ENCODE results near the gene GPR39.

Gene GPR39

DNA sequence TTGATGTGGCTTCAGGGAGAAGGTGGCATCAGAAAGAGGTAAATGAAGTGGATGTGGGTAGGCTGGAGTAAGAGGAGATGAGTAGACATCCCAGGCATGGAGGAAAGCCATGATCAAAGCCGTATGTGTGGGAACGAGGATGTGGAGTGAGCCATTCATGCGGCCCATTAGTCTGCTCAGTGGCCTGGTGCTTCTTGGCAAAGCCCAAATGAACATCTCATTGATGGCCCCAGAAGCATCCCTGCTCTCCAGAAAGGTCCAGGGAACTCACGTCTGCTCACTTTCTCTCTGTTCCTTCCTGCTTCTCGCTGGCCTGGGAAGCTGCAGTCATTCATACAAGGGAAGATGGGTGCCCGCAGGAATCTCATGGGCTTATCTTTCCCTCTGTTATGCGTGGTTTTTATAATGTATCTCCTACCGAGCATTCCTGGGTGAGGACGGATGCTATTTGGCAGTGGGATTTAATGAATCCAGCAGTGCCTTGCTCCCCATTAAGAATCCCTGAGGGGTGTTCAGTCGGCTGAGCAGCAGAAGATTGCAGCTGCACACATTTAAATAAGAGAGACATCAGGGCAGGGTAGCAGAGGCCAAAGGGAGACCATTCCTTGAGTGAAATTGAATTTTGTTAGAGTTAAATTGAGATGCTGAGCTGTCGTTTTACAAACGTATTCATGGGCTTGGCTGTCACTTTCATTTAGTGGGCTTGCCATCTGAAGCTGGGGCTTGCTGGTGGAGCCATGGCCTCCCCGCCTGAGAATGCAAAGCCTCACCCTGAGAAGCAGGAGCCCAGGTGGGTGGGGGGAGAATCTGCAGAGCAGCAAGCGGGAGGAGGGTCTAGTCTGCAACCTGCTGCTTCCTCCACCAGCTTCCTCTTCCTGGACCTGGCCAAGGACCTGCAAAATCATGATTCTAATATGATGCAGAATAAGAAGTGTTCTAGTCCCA lies 188.9 kb downstream of the GPR39 start:
- DNase-seq (ENCODE audit: low spot score) = no peak

DNA sequence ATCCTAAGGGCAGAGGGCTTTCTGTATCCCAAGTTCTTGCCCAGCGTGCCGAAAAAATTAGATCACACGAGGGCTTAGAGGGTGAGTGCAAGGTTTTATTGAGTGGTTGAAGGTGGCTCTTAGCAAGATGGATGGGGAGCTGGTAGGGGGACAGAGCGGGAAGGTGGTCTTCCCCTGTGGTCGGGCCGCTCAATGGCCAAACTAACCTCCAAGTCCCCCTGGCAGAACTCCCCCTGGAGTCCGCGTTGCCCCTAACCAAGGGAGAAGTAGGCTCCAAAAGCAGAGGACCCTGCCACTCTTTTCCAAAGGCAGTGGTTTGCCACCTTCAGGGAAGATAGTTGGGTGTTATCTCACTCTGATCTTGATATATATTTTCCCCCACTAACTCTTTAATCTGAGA lies 190.0 kb downstream of the GPR39 start:
- no peak for DNase-seq (ENCODE audit: low spot score)

DNA sequence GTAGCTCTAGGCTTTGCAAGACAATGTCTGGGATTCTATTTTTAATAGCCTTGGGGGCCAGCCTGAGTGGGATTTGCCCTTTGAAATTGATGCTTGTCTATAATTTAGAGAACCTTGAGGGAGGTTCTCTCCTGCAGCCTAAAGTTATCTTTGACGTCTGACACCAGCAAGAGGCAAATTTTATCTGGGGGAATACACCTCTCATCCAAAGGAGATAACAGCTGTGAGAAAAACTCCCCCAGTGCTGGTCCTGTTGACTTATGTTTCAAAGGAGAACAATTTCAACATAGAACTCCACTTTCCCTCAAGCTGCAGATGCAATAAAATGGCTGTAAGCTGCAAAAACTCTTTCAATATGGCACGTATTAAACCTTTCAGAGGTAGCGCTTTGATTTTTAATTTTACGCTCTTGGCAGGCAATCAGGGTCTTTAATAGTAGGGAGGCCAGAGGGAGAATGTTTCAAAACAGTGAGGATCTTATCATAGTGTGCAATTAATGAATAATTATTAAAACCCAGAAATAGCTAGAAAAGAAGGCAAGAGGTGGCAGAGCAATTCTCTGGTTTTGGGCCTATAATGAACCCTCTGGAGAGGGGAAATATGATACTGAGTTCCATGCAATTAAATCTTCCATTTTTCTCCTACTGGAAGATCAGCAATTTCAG lies 191.0 kb downstream of the GPR39 start:
- no peak for DNase-seq (ENCODE audit: low spot score)

DNA sequence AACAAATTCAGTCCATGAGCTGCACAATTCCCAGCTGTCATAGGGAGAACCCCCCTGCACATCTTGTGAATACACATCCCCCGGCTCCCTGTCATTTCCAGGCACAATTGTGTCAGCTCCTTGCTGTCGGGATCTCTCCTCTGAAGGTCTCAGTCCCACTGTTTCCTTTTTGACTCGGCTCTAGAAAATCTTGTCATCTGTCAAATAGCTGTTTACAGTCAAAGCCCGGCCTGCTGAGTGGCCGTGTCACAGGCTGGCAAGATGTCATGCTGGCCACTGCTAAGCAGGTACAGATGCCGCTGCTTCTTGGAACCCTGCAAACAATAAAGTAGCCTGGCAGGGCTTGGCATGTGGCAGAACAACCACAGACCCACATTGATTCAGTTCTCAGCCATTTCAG lies 191.7 kb downstream of the GPR39 start:
- DNase-seq (ENCODE audit: low spot score) = no peak

DNA sequence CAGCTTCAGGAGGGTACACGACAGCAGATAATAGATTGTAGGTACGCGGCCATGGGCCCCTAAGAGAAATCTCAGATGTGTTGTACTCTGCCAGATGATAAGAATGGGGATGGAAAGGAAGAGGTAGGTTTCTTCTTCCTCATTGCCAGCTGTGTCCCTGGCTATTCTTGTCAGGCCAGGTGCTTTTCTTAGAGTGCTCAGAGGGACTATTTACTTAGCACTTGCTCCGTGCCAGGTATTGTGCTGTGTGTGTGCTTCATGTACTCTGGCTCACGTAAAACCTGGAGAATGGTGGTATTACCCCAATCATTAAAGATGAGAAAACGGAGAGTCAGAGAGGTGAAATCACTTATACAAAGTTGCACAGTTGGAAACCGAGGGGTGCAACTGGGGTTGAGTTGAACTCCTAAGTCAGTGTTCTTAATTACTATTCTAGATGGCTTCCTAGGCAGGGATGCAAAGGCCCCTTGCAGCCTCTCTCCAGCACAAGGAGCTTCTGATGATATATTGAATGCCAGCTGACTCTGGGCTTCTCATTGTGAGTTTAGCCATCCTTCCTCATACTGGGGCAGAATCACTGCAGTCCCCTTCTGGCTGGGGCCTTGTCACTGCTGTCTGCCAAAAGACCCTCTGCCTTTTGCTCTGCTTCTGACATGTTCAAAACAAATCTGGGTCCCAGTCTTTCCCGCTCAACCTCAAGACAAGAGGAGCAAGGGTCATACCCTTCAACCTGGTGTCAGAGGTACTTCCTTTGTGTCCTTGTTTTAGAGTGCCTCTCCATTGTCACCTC lies 192.7 kb downstream of the GPR39 start:
- no peak for DNase-seq (ENCODE audit: low spot score)

DNA sequence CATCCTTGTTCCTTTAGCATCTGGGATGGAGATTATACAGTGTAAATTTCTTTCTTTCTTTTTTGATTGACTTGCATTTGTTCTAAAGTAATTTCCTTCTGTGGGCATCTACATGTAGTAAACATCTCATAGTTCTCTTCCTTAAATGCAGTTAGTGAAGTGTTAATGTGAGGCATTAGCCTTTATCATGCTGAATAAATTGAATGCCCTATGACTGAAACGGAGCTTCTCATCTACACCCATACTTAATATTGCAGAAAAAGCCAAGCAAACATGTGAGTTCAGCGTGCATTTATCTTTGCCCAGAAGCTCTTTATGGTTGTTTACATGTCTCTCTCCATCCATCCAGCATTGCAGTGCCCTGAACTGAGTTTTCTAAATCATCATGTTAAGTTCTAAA lies 195.1 kb downstream of the GPR39 start:
- no peak for DNase-seq (ENCODE audit: low spot score)

DNA sequence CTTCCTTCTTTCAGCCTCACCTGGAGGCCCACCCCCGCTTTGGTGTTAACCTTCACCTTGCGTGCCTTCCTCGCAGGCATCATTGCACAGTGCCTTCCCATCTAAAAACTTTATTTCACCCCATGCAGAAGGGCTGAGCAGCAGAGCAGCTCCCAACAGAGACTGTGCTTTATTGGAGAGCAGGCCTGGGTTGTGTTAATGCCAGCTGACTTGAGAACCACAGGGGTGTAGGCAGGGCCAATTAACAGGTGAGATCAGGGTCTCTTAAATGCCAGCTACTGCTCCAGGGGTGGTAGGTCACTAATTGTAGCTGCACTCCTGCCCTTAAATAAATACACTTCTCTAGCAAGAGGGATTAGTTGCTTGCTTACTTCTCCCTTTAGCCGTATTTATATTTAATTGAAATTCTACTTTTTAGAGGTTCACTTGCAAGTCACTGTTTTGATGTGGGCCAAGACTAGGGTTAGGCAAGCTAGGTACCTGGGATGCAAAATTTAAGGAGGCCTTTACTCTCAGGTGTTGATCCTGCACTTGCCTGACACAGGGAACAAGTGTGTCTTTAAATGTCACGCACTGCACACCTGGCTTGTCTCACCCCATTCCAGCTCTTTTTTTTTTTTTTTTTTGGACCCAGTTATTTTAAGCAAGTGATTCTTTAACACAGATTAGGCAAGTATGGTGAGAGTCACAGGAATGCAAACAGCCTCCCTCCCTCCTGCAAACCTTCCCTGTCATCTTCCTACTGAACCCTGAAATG lies 198.9 kb downstream of the GPR39 start:
- no peak for DNase-seq (ENCODE audit: low spot score)

DNA sequence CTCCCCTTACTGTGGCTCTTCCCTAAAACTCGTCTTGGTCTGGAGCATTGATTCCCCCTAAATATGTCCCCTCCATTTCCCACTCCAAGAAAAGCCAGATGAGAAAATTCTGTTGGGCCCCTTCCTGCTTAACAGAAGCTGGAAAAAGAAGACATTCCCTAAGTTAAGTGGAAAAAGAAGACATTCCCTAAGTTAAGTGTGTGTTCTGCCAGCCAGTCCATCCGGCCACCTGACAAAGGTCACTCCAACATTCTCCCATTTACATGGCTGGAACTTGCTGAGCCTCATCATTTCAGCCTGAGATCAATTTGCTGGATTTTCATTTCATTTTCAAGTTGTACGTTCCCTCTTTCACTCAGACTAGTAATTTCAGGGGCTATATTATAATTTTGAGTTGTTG lies 201.4 kb downstream of the GPR39 start:
- DNase-seq (ENCODE audit: low spot score) = no peak

DNA sequence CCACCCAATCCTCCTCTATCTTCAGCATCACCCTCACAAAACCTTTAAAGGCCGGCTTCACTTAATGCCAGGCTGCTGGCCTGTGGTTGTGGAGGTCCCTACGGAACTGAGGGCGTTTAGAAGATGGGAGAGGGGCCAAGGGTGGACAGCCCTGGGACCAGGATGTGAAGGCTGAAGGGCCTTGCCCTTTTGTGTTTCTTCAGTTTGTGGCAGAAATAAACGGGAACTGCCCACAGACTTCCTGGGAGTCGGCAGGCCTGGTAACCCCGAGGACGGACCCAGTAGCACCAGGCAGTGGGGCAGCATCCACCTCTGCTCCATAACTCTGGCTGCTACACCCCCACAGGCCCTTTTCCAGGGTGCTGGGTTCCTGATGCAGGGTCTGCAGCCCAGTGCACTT lies 202.1 kb downstream of the GPR39 start:
- no peak for DNase-seq (ENCODE audit: low spot score)

DNA sequence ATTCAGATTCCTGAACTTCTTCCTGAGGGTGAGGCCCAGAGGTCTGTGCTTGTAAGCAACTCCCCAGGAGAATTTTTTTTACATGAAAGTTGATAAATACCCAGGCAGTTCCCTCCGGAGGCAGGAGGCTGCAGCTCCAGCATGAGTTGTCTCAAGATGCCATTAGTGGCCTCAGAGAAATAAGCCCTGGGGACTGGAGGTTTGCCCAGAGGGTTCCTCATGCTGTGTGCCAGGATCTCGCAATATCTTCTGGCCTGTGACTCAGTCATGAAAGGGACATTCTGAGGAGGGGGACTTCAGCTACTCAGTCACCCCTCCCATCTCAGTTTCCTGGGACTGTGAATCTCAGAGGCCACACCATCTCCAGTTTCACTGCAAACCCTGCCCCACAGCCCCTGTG lies 203.5 kb downstream of the GPR39 start:
- no peak for DNase-seq (ENCODE audit: low spot score)

DNA sequence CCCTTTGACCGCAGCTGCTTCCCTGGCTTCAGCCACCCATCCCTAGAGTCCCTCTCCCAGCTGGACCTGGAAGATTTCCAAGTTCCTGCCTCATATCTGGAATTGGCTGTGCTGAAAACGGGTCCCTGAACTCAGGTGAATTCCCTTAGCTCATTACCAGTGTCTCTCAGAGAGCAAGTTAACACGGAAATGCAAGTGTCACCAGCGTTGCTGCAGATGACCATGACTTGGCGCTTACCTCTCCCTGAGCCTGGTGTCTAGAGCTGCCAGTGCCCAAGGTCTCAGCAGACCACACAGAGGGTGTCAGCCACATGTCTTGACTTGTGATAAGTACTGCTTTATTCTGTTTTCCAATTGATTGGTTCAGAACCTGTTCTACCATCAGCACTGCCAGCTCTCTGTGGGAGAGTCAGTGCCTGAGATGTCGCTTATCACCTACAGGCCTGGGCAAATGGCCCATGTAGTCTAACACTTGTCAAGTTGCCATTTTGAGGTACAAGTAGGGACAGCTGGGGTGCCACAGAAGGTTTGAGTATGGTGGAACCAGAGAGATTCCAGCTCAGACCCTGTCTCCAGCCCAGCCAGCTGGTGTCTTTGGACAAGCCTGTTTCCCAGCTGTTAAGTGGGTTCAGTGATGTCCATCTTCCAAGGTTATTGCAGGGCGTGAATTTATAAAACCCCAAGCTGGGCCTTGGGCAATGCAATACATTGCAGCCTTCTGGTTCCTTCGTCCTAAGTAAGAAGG lies 204.7 kb downstream of the GPR39 start:
- DNase-seq (ENCODE audit: low spot score) = no peak

DNA sequence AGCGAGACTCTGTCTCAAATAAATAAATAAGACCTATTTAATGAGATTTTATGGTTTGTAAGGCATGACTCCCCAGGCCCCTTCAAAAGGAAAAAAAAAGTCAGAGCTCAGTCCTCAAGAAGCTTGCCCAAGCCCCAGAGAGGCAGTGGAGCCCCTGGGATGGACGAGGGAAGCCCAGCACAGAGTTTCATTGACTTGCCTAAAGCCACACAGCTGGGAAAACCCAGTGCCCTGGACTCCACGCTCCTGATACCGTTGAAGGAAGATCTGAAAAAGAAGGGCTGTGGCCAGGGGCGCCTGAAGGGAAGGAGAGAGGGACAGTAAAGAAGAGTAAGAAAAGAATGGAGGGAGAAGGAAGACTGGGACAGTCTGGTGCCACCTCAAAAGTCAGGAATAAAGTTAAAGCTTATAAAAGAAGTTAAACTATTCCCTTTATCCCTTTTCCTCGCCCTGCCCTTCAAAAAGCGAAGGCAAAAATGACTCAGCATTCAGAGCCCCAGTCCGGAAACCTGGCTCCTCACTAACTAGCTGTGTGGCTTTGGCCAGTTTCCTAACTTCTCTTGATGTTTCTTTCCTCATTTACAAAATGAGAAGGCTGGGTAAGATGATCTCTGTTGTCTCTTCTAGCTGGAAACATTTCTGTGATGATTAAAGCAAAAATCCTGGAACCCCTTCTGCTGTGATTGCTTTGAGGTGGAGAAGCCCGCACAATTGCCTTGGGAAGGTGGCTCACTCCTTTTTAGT lies 206.7 kb downstream of the GPR39 start:
- no peak for DNase-seq (ENCODE audit: low spot score)

DNA sequence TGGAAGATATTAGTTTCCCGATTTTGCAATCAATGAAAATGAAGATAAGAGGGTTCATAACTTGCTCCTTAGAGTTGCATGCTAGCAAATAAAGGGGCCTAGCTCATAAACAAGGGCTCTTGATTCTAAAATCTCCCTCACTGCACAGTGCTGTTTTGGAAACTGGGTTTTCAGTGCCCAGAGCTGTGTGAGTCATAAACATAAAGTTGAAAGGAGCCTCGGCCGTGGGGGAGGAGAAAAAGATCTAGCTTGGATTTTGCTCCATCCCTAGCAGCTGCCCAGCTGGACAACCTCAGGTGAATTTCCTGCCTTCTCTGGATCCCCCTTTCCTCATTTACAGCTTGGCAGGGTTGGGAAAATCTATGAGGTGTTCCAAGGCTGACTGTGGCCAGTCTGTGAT lies 210.9 kb downstream of the GPR39 start:
- no peak for DNase-seq (ENCODE audit: low spot score)

DNA sequence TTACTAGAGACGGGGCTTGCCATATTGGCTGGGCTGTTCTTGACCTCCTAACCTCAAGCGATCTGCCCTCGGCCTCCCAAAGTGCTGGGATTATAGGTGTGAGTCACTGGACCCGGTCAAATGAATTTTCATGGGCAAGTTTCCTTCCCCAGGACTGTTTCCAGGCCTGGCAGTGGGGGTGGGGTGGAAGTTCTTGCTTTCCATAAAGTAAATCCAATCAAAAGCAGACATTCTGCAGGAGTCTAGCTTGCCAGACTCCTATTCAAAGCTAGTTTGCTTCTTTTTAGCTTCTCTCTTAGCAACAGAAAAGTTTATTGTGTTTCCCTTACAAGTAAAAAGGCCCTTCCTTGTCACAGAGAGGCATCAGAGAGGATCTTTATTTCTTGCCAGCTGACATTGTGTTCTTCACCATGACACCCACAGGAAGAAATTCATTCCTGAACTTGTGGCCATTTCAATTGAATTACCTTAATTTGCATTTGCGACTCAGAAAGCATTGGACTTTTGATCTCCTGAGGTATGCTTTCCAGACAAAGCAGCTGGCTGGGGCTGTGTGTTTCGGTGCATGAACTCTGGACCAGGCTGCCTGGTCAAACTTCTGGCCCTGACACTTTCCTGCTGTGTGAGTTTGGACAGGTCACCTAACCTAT lies 215.5 kb downstream of the GPR39 start:
- peak; percentile 20 for DNase-seq (ENCODE audit: low spot score)

DNA sequence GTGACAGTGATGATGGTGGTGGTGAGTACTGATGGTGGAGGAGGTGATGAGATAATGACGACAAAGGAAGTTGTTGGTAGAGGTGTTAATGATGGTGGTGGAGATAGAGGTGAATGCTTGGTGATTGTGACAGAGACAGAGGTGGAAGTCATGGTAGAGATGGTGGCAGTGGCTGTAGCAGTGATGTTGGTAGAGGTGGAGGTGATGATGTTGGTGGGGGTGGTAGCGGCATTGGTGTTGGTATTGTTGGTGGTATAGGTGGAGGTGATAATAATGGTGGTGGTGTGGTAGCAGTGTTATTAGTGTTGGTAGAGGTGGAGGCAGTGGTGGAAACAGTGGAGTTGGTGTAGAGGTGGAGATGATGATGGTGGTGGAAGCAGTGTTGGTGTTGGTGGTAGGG lies 217.0 kb downstream of the GPR39 start:
- DNase-seq (ENCODE audit: low spot score) = no peak

DNA sequence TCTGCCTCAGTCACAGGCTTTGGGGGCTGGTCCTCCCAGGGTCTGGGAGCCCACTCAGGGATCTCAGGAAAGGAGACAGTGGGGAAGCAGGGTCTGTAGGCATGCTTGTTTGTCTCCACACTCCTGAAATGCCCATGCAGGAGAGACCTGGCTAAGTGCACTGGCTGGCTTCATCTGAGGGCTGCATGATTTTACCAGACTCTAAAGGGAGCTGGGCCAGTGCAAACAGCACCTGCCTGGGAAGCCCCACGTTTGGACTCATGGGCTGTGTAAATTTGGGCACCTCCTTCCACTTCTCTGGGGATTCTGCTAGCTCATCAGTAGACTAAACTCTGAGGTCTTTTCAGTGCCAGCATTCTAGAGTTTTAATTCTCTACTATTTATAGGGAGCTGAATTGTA lies 219.7 kb downstream of the GPR39 start:
- DNase-seq (ENCODE audit: low spot score) = no peak

DNA sequence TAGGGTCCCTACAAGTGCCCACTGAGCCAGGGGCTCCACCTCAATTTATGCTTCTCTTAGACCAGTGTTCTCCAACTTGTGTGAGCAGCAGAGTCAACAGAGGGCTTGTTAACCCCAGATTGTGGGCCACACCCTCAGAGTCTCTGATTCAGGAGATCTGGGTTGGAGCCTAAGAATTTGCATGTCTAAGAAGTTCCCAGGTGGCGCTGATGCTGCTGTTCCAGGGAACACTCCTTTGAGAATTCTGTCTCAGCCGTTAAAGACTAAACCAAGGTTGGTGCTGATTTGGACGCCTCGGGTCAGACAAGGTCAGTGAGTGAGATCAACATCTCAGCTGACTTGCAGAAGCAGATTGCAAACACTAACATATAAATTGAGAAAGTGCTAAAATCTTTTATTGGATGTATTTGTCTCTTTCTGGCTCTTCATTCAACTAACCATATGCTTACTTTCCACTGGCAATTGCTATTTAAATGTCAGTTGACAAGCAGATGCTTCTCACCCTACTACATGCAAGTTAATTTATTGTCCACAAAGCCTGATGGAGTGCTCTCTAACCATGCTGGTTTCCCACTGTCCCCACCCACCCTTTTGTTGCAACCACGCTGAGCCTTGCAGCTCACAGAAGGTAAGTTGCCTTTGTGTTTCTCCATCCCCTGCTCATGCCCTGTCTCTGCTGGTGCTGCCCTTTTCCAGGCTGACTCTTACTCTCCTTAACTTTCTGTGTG lies 221.9 kb downstream of the GPR39 start:
- no peak for DNase-seq (ENCODE audit: low spot score)

DNA sequence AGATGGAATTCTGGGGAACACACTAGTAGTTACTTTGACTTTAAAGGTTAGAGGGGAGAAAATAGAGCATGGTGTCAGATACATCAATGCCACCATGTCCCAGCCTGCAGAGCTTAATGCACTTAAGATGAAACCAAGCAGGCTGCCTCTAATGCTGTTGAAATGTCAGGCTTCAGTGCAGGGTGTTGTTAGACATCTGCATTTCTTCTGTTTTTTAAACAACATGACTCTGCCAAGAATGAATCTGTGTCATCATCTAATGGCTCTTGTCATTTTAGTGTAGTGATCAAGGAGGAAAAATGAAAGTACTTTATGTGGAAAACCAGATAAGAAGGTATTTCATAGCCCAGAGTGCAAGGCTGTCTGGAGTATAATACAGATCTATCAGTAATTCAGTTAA lies 223.5 kb downstream of the GPR39 start:
- no peak for DNase-seq (ENCODE audit: low spot score)

DNA sequence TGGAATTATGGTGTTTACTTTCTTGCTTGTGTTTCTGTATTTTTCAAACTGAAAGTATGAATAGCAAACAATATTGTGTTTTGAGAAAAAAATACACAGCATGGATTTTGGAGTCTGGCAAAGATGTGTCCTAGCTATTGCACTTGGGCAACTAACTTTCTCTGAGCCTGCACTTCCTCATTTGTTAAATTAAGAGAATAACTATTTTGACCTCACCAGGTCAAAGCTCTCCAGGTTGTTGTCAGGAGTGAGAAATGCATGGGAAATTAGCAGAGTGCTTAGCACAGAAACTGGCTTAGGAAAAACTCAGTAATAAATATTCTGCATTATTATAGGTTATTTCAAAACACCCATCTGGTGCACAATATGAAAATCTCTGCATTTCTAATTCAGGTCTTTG lies 225.2 kb downstream of the GPR39 start:
- DNase-seq (ENCODE audit: low spot score) = no peak

Measured in cerebellar cortex (tissue), 1 donor.